ENCODE data around the gene CCDC85C. TPM values are rescaled to one million over a fixed set of nuclear protein-coding genes. Genes with fewer than 3 reads are reported as not detected.

Gene CCDC85C
- total and polyA plus RNA-seq, 2 of the 4 experiments (the other 2 are of a cell fraction): 16.0 to 19.0 TPM

GRCh38 chr14:99572173-99572999, 31.6 kb downstream of the CCDC85C start (continued):
- no peak for TF ChIP-seq BHLHE40 (IDR thresholded peaks at IDR 0.05; ENCODE audit: low read depth, low read length)

GRCh38 chr14:99571303-99571986, 32.6 kb downstream of the CCDC85C start:
- CTCF ChIA-PET: no interaction called here
- WGBS, 2 experiments (ENCODE audit: extremely low coverage in 2 of 2, insufficient read length in 1 of 2): 93% methylated on average over 3 of the region's 10 CpGs; no CpG with 5 or more reads in 1 of the 2 experiments
- ATAC-seq (ENCODE audit: low read depth): no peak
- TF ChIP-seq BHLHE40 (IDR thresholded peaks at IDR 0.05; ENCODE audit: low read depth, low read length): no peak
- TF ChIP-seq CTCF (conservative IDR thresholded peaks at IDR 0.05; ENCODE audit: low read depth, low read length): no peak
- no peak for TF ChIP-seq CEBPB (IDR thresholded peaks at IDR 0.05; ENCODE audit: low read depth, low read length)
- no peak for TF ChIP-seq MXI1 (IDR thresholded peaks at IDR 0.05; ENCODE audit: borderline replicate concordance, low read depth, low read length)
- TF ChIP-seq USF2 (IDR thresholded peaks at IDR 0.05; ENCODE audit: low read depth, low read length): no peak
- no peak for TF ChIP-seq ELK1 (IDR thresholded peaks at IDR 0.05; ENCODE audit: borderline replicate concordance, low read depth, low read length)
- TF ChIP-seq MAZ (IDR thresholded peaks at IDR 0.05; ENCODE audit: borderline replicate concordance, low read depth, low read length): no peak
- no peak for TF ChIP-seq MAFK (IDR thresholded peaks at IDR 0.05; ENCODE audit: low read depth, low read length)
- no peak for TF ChIP-seq RFX5 (IDR thresholded peaks at IDR 0.05; ENCODE audit: low read depth, low read length)
- no peak for TF ChIP-seq RAD21 (IDR thresholded peaks at IDR 0.05; ENCODE audit: low read length)

More at GRCh38 chr14:99571303-99571986, 32.6 kb downstream of the CCDC85C start:
- Histone ChIP-seq H3K79me1 (ENCODE audit: low read depth in 1 of 2, low read length in 2 of 2) (peaks cover 26 to 91% of the 10 kb centered on the region in 2 experiments; a peak in 3 of 4 replicates), H3K9me3 (ENCODE audit: control insufficient read depth, insufficient read depth, low read length) (no peaks in the 10 kb centered on the region), H4K91ac (ENCODE audit: insufficient read depth, low read depth, low read length) (peak overlapping the region; percentile 36; the same call in 1 of the 2 replicates), H3K27me3 (ENCODE audit: control insufficient read depth, insufficient read depth, low read length) (no peaks in the 10 kb centered on the region), H2AK9ac (replicated peaks; ENCODE audit: low read depth, low read length, poor library complexity) (no peak overlapping the region), H3K4me2 (ENCODE audit: low read depth, low read length) (no peak overlapping the region), H3K9ac (ENCODE audit: low read depth, low read length) (no peak overlapping the region), H2BK15ac (ENCODE audit: low read depth, low read length) (no peak overlapping the region), H4K20me1 (ENCODE audit: insufficient read depth, low read length) (peaks cover 45% of the 10 kb centered on the region), H3K9me1 (ENCODE audit: insufficient read depth, low read length) (peaks cover 30% of the 10 kb centered on the region), H3K23ac (ENCODE audit: low read depth, low read length) (no peak overlapping the region), H3K4ac (ENCODE audit: low read depth, low read length) (no peak overlapping the region), H2BK120ac (ENCODE audit: low read depth, low read length) (no peak overlapping the region), H2AK5ac (ENCODE audit: low read depth, low read length) (peak overlapping the region; percentile 83), H3K27ac (ENCODE audit: insufficient read depth, low read length) (no peak overlapping the region), H3K14ac (replicated peaks; ENCODE audit: low read depth, low read length) (no peak overlapping the region), H4K8ac (ENCODE audit: low read depth in 2 of 2, low read length in 2 of 2) (no peak overlapping the region), H2BK20ac (ENCODE audit: low read depth, low read length) (no peak overlapping the region), H3K36me3 (ENCODE audit: control insufficient read depth, insufficient read depth, low read length) (no peaks in the 10 kb centered on the region), H4K5ac (ENCODE audit: low read depth, low read length) (no peak overlapping the region), H2AFZ (replicated peaks; ENCODE audit: low read length, poor library complexity) (no peak overlapping the region), H3K4me3 (ENCODE audit: insufficient read depth, low read depth, low read length) (no peak overlapping the region), H3K4me1 (ENCODE audit: control insufficient read depth, insufficient read depth, low read length) (peaks cover 50% of the 10 kb centered on the region), H2BK5ac (ENCODE audit: low read depth, low read length, poor library complexity, severe bottlenecking) (no peak overlapping the region), H3K18ac (ENCODE audit: low read depth, low read length) (no peak overlapping the region), H3K56ac (ENCODE audit: extremely low read depth, insufficient read depth, low read length) (no peak overlapping the region)
- POLR2A ChIA-PET (ENCODE audit: unreplicated experiment): no interaction called here
- no TSS peak for BruUV-seq (replicated peaks)
- in situ Hi-C loops (cut with MboI; ENCODE audit: low sequenced_read_pairs) (no loop called here), dilution Hi-C loops (cut with HindIII; ENCODE audit: low sequenced_read_pairs, unreplicated experiment) (no loop called here), intact Hi-C loops (cut with micrococcal nuclease) (no loop called here)
- DNase-seq: no peak
